Measurements from ENCODE around the gene TTC21B. TPM values are rescaled to one million over a fixed set of nuclear protein-coding genes. Genes with fewer than 3 reads are reported as not detected.
A peak's percentile ranks its signal among the peaks of the same experiment; 100 is the strongest.

The TTC21B gene
- total and polyA plus RNA-seq, 10 of the 15 experiments (the other 5 are each of a cell fraction or from before 2014, with no cell fraction given), result 2.7 to 22.4 (median 11.3) TPM

- TF ChIP-seq REST (IDR thresholded peaks at IDR 0.05; ENCODE audit: low read depth, low read length) (no peak), CEBPB (IDR thresholded peaks at IDR 0.05; ENCODE audit: borderline replicate concordance in 1 of 2, low read depth in 2 of 2, low read length in 2 of 2) (no peak), ATF7 (IDR thresholded peaks at IDR 0.05; ENCODE audit: low read depth) (peak; percentile 76; the same call in 1 of the 2 replicates), IKZF1 (conservative IDR thresholded peaks at IDR 0.05) (peak; percentile 99), SUPT20H (IDR thresholded peaks at IDR 0.05; ENCODE audit: borderline replicate concordance, control insufficient read depth, low read depth, low read length) (no peak), ESRRA (IDR thresholded peaks at IDR 0.05; ENCODE audit: low read length) (no peak), EGR1 (IDR thresholded peaks at IDR 0.05; ENCODE audit: borderline replicate concordance in 1 of 2, low read depth in 2 of 2, low read length in 2 of 2) (peak in 1 of 2 experiments; percentile 35; a peak in 2 of 3 replicates), LARP7 (IDR thresholded peaks at IDR 0.05) (peak; percentile 100), ZSCAN29 (IDR thresholded peaks at IDR 0.05) (peak; percentile 16; the same call in 1 of the 2 replicates), ELK1 (IDR thresholded peaks at IDR 0.05; ENCODE audit: low read depth, low read length) (0 out of 2 replicates have a peak, but pooled peaks have one; percentile 13), NFIC (IDR thresholded peaks at IDR 0.05; ENCODE audit: low read depth, low read length) (0 out of 2 replicates have a peak, but pooled peaks have one; percentile 10), SMARCA5 (IDR thresholded peaks at IDR 0.05) (peak; percentile 85), NFYB (IDR thresholded peaks at IDR 0.05; ENCODE audit: insufficient read depth, low read depth, low read length) (peak; percentile 64; the same call in 1 of the 2 replicates), SRF (IDR thresholded peaks at IDR 0.05; ENCODE audit: low read depth in 2 of 2, low read length in 2 of 2) (0 out of 4 replicates have a peak, but pooled peaks of 1 of the 2 experiments have one; percentile 15), SMAD1 (IDR thresholded peaks at IDR 0.05; ENCODE audit: low read depth, partially characterized antibody) (no peak), KLF5 (IDR thresholded peaks at IDR 0.05; ENCODE audit: partially characterized antibody) (no peak), CTCF (IDR thresholded peaks at IDR 0.05 in 2 of 3, conservative IDR thresholded peaks at IDR 0.05 in 1 of 3; ENCODE audit: control insufficient read depth in 2 of 3, extremely low read depth in 1 of 3, insufficient read depth in 1 of 3, low read depth in 3 of 3, low read length in 3 of 3) (peak; percentile 63 to 82 (median 76)), PKNOX1 (IDR thresholded peaks at IDR 0.05) (no peak), CBFB (IDR thresholded peaks at IDR 0.05; ENCODE audit: low read depth) (peak; percentile 76), POLR2AphosphoS5 (IDR thresholded peaks at IDR 0.05; ENCODE audit: low read length) (peak; percentile 48; the same call in 1 of the 2 replicates)
Measured at GRCh38 chr2:165953655-165954606, at the start of gene TTC21B (continued).

All from GM12878 (cell line).